ENCODE data around the gene SLC29A1. TPM values are rescaled to one million over a fixed set of nuclear protein-coding genes. Genes with fewer than 3 reads are reported as not detected.
A peak's percentile ranks its signal among the peaks of the same experiment; 100 is the strongest.

Gene SLC29A1
- total RNA-seq, 3 donors from 2014 or later: 106 to 140 (median 110) TPM

GRCh38 chr6:44233567-44234100 lies 10.2 kb downstream of the SLC29A1 start:
- no peak for TF ChIP-seq POLR2A (IDR thresholded peaks at IDR 0.05)
- TF ChIP-seq CTCF (IDR thresholded peaks at IDR 0.05): no peak
- TF ChIP-seq POLR2AphosphoS5 (IDR thresholded peaks at IDR 0.05): no peak
- peaks cover 11 to 26% of the 10 kb centered on the region in 2 donors for H3K4me1 ChIP-seq
- H3K36me3 ChIP-seq: no peaks in the 10 kb centered on the region
- peak overlapping the region; percentile 93 to 99 for H3K27ac ChIP-seq
- H3K27me3 ChIP-seq: no peaks in the 10 kb centered on the region
- DNase-seq (ENCODE audit: low spot score in 2 of 2): no peak
- no peaks in the 10 kb centered on the region for H3K9me3 ChIP-seq
- intact Hi-C loops (cut with DNase I; ENCODE audit: low total_unique reads): no loop called here
- no peak overlapping the region for H3K4me3 ChIP-seq

- Histone ChIP-seq H3K9me3 (no peaks in the 10 kb centered on the region), H3K4me3 (no peak overlapping the region), H3K4me1 (peaks cover 11 to 26% of the 10 kb centered on the region in 2 donors), H3K27me3 (no peaks in the 10 kb centered on the region), H3K36me3 (no peaks in the 10 kb centered on the region), H3K27ac (peak overlapping the region; percentile 93 to 99)
- intact Hi-C loops (cut with DNase I; ENCODE audit: low total_unique reads): loop anchor here (5.0 kb wide), 1 partner anchor 62 kb away; no protein-coding TSS in a partner anchor
- TF ChIP-seq POLR2AphosphoS5 (IDR thresholded peaks at IDR 0.05) (peak; percentile 20 to 46 (median 24)), CTCF (IDR thresholded peaks at IDR 0.05) (peak; percentile 63 to 92 (median 81)), POLR2A (IDR thresholded peaks at IDR 0.05) (no peak)
- DNase-seq (ENCODE audit: low spot score in 2 of 2): peak; percentile 70 to 91
These were observed 11.0 kb downstream of the SLC29A1 start for GRCh38 chr6:44234101-44235025.

GRCh38 chr6:44235269-44235668 lies 11.9 kb downstream of the SLC29A1 start:
- intact Hi-C loops (cut with DNase I; ENCODE audit: low total_unique reads): loop anchor here (5.0 kb wide), 1 partner anchor 63 kb away; no protein-coding TSS in a partner anchor
- Histone ChIP-seq H3K9me3 (no peaks in the 10 kb centered on the region), H3K27me3 (no peaks in the 10 kb centered on the region), H3K4me1 (peaks cover 11 to 26% of the 10 kb centered on the region in 2 donors), H3K4me3 (no peak overlapping the region), H3K27ac (peak overlapping the region; percentile 93 to 99), H3K36me3 (no peaks in the 10 kb centered on the region)
- no peak for DNase-seq (ENCODE audit: low spot score in 2 of 2)
- TF ChIP-seq CTCF (IDR thresholded peaks at IDR 0.05) (no peak), POLR2AphosphoS5 (IDR thresholded peaks at IDR 0.05) (no peak), POLR2A (IDR thresholded peaks at IDR 0.05) (no peak)

- Histone ChIP-seq H3K9me3 (no peaks in the 10 kb centered on the region), H3K4me1 (peaks cover 11 to 26% of the 10 kb centered on the region in 2 donors), H3K27ac (peak overlapping the region; percentile 93 to 99), H3K27me3 (no peaks in the 10 kb centered on the region), H3K36me3 (no peaks in the 10 kb centered on the region), H3K4me3 (no peak overlapping the region)
- TF ChIP-seq POLR2A (IDR thresholded peaks at IDR 0.05) (no peak), POLR2AphosphoS5 (IDR thresholded peaks at IDR 0.05) (no peak), CTCF (IDR thresholded peaks at IDR 0.05) (no peak)
- no peak for DNase-seq (ENCODE audit: low spot score in 2 of 2)
- intact Hi-C loops (cut with DNase I; ENCODE audit: low total_unique reads): loop anchor here (5.0 kb wide), 1 partner anchor 64 kb away; no protein-coding TSS in a partner anchor
These were observed 12.6 kb downstream of the SLC29A1 start for GRCh38 chr6:44235891-44236516.

Measured in breast epithelium (tissue), 4 donors.